IMR-90 (cell line): ENCODE measurements around the gene NR2C2. TPM values are rescaled to one million over a fixed set of nuclear protein-coding genes. Genes with fewer than 3 reads are reported as not detected.

Experiments
- ATAC-seq: fragments of 200-7000 bp; cut with Tn5 transposase; 2 replicates; pipeline ENCODE4 v1.9.1; 2020; ENCODE audit warnings: low read depth, mild to moderate bottlenecking, moderate library complexity
- BruUV-seq: library from RNA; stranded (reverse); fragments of 400-500 nt; replicated peaks from 2 replicates; lab custom pipeline; 2021; lab: Mats Ljungman, UMichigan
- CTCF ChIA-PET: fragments of 300-600 bp; formaldehyde crosslinking; extraction: SDS; loops from one replicate; lab custom pipeline; 2021; ENCODE audit warnings: antibody characterized with exemption; lab: Yijun Ruan, JAX
- POLR2A ChIA-PET: fragments of 300-600 bp; sonication (Branson Sonifier 250); formaldehyde crosslinking; loops from one replicate; lab custom pipeline; 2022; ENCODE audit warnings: antibody characterized with exemption; ENCODE audit not compliant: unreplicated experiment; lab: Charles Lee
- DNase-seq: peaks from one replicate; pipeline ENCODE4 v3.0.0; 2013
- H2AFZ ChIP-seq: replicated peaks from 2 replicates; pipeline ENCODE3; 2013; ENCODE audit warnings: low read length, mild to moderate bottlenecking; ENCODE audit not compliant: poor library complexity
- H2AK5ac ChIP-seq: 2 replicates; pipeline ENCODE4 v1.6.1; 2013; ENCODE audit warnings: low read depth, low read length, inconsistent platforms
- H2AK9ac ChIP-seq: replicated peaks from 2 replicates; pipeline ENCODE3; 2013; ENCODE audit warnings: mild to moderate bottlenecking, low read depth, low read length, moderate library complexity; ENCODE audit not compliant: poor library complexity
- H2BK120ac ChIP-seq: 2 replicates; pipeline ENCODE4 v1.6.1; 2013; ENCODE audit warnings: low read depth, low read length, inconsistent platforms
- H2BK15ac ChIP-seq: 3 replicates; pipeline ENCODE4 v1.6.1; 2013; ENCODE audit warnings: low read depth, low read length, inconsistent platforms
- H2BK20ac ChIP-seq: 2 replicates; pipeline ENCODE4 v1.6.1; 2013; ENCODE audit warnings: low read depth, mild to moderate bottlenecking, inconsistent platforms, low read length, moderate library complexity
- H2BK5ac ChIP-seq: 2 replicates; pipeline ENCODE4 v1.6.1; 2013; ENCODE audit warnings: mild to moderate bottlenecking, low read depth, low read length, inconsistent platforms; ENCODE audit not compliant: poor library complexity, severe bottlenecking
- H3K14ac ChIP-seq: replicated peaks from 2 replicates; pipeline ENCODE4 v1.6.1; 2013; ENCODE audit warnings: low read depth, low read length, inconsistent platforms
- H3K18ac ChIP-seq: 2 replicates; pipeline ENCODE4 v1.6.1; 2013; ENCODE audit warnings: low read depth, low read length, control low read depth
- H3K23ac ChIP-seq: 2 replicates; pipeline ENCODE4 v1.6.1; 2013; ENCODE audit warnings: low read depth, low read length, inconsistent platforms
- H3K27ac ChIP-seq: 2 replicates; pipeline ENCODE4 v1.5.1; 2013; ENCODE audit warnings: mild to moderate bottlenecking, control low read depth, low read length; ENCODE audit not compliant: insufficient read depth
- H3K27me3 ChIP-seq: 2 replicates; pipeline ENCODE4 v1.6.1; 2013; ENCODE audit warnings: low read length; ENCODE audit not compliant: control insufficient read depth, insufficient read depth
- H3K36me3 ChIP-seq: 2 replicates; pipeline ENCODE4 v1.6.1; 2013; ENCODE audit warnings: low read length, mixed read lengths; ENCODE audit not compliant: control insufficient read depth, insufficient read depth
- H3K4ac ChIP-seq: 2 replicates; pipeline ENCODE4 v1.6.1; 2013; ENCODE audit warnings: low read depth, low read length, inconsistent platforms
- H3K4me1 ChIP-seq: 2 replicates; pipeline ENCODE4 v1.6.1; 2013; ENCODE audit warnings: low read length, mixed read lengths; ENCODE audit not compliant: control insufficient read depth, insufficient read depth
- H3K4me2 ChIP-seq: 2 replicates; pipeline ENCODE4 v1.6.1; 2013; ENCODE audit warnings: low read depth, mild to moderate bottlenecking, control low read depth, low read length, moderate library complexity
- H3K4me3 ChIP-seq: 2 replicates; pipeline ENCODE4 v1.5.1; 2013; ENCODE audit warnings: low read depth, mild to moderate bottlenecking, control low read depth, low read length, moderate library complexity; ENCODE audit not compliant: insufficient read depth
- H3K56ac ChIP-seq: 2 replicates; pipeline ENCODE4 v1.6.1; 2013; ENCODE audit warnings: low read length, inconsistent platforms; ENCODE audit not compliant: insufficient read depth; ENCODE audit errors: extremely low read depth
- H3K79me1 ChIP-seq, 2 experiments: 2 replicates each; pipeline ENCODE4 v1.6.1; 2013; ENCODE audit warnings: low read length in 2 of 2, inconsistent platforms in 1 of 2, low read depth in 1 of 2
- H3K9ac ChIP-seq: 2 replicates; pipeline ENCODE4 v1.6.1; 2013; ENCODE audit warnings: low read depth, low read length, control low read depth
- H3K9me1 ChIP-seq: 2 replicates; pipeline ENCODE4 v1.6.1; 2013; ENCODE audit warnings: low read length, inconsistent platforms; ENCODE audit not compliant: insufficient read depth
- H3K9me3 ChIP-seq: 2 replicates; pipeline ENCODE4 v1.6.1; 2013; ENCODE audit warnings: low read length; ENCODE audit not compliant: control insufficient read depth, insufficient read depth
- H4K20me1 ChIP-seq: 2 replicates; pipeline ENCODE4 v1.6.1; 2013; ENCODE audit warnings: low read length, inconsistent platforms; ENCODE audit not compliant: insufficient read depth
- H4K5ac ChIP-seq: 2 replicates; pipeline ENCODE4 v1.6.1; 2013; ENCODE audit warnings: mild to moderate bottlenecking, low read depth, low read length, control low read depth
- H4K8ac ChIP-seq, 2 experiments: 2 replicates each; pipeline ENCODE4 v1.6.1; 2013; ENCODE audit warnings: low read depth in 2 of 2, low read length in 2 of 2, control low read depth in 1 of 2, inconsistent platforms in 1 of 2
- H4K91ac ChIP-seq: 2 replicates; pipeline ENCODE4 v1.6.1; 2013; ENCODE audit warnings: low read depth, low read length, inconsistent platforms; ENCODE audit not compliant: insufficient read depth
- BHLHE40 ChIP-seq: fragments of 150-350 bp; IDR thresholded peaks from 2 replicates; pipeline ENCODE4 v1.6.1; 2016; ENCODE audit warnings: mild to moderate bottlenecking, low read depth, low read length
- CEBPB ChIP-seq: IDR thresholded peaks from 2 replicates; pipeline ENCODE4 v1.6.1; 2012; ENCODE audit warnings: low read depth, low read length, improper control_type of control experiment
- CHD1 ChIP-seq: IDR thresholded peaks from 2 replicates; pipeline ENCODE4 v1.6.1; 2012; ENCODE audit warnings: low read depth, low read length, improper control_type of control experiment
- FOS ChIP-seq: fragments of 150-350 bp; IDR thresholded peaks from 2 replicates; pipeline ENCODE4 v1.6.1; 2016; ENCODE audit warnings: low read depth, low read length
- MAFK ChIP-seq: IDR thresholded peaks from 2 replicates; pipeline ENCODE4 v1.6.1; 2012; ENCODE audit warnings: low read depth, low read length, improper control_type of control experiment
- MAZ ChIP-seq: IDR thresholded peaks from 2 replicates; pipeline ENCODE4 v1.6.1; 2012; ENCODE audit warnings: low read depth, mild to moderate bottlenecking, low read length, improper control_type of control experiment, moderate library complexity, borderline replicate concordance
- MXI1 ChIP-seq: IDR thresholded peaks from 2 replicates; pipeline ENCODE4 v1.6.1; 2012; ENCODE audit warnings: low read depth, mild to moderate bottlenecking, low read length, moderate library complexity, borderline replicate concordance
- NFE2L2 ChIP-seq: fragments of 150-350 bp; IDR thresholded peaks from 2 replicates; pipeline ENCODE4 v1.6.1; 2016; ENCODE audit warnings: low read depth, mild to moderate bottlenecking, low read length
- POLR2A ChIP-seq: IDR thresholded peaks from 2 replicates; pipeline ENCODE4 v1.6.1; 2012; ENCODE audit warnings: mild to moderate bottlenecking, low read depth, low read length
- RAD21 ChIP-seq: IDR thresholded peaks from 2 replicates; pipeline ENCODE4 v1.6.1; 2012; ENCODE audit warnings: low read length, improper control_type of control experiment
- RCOR1 ChIP-seq: IDR thresholded peaks from 2 replicates; pipeline ENCODE4 v1.6.1; 2012; ENCODE audit warnings: mild to moderate bottlenecking, low read length, improper control_type of control experiment; ENCODE audit not compliant: insufficient replicate concordance
- RFX5 ChIP-seq: IDR thresholded peaks from 2 replicates; pipeline ENCODE4 v1.8.0; 2012; ENCODE audit warnings: low read depth, mild to moderate bottlenecking, low read length, moderate library complexity
- SMC3 ChIP-seq: fragments of 150-350 bp; IDR thresholded peaks from 2 replicates; pipeline ENCODE4 v1.6.1; 2016; ENCODE audit warnings: low read depth, mild to moderate bottlenecking, antibody characterized with exemption, low read length, moderate library complexity
- WGBS, 2 experiments: methylation state at CpG; one replicate each; pipeline versions ENCODE4 v1.1.5 to v1.1.7; 2013; ENCODE audit warnings: missing lambda C conversion rate in 2 of 2; ENCODE audit not compliant: insufficient read length in 1 of 2; ENCODE audit errors: extremely low coverage in 2 of 2; 5-methylcytosine and 5-hydroxymethylcytosine counted together
- dilution Hi-C: fragments of 300-500 bp; cut with HindIII; formaldehyde crosslinking; loops from one replicate; pipeline ENCODE4 v1.14.3; 2018; ENCODE audit warnings: low sequenced_read_pairs; ENCODE audit not compliant: unreplicated experiment
- in situ Hi-C: fragments of 300-500 bp; cut with MboI; formaldehyde crosslinking; loops from 3 replicates; pipeline ENCODE4 v1.14.3; 2019; ENCODE audit warnings: low sequenced_read_pairs, inconsistent platforms, mixed read lengths
- intact Hi-C: fragments of 100-400 bp; cut with micrococcal nuclease; formaldehyde crosslinking; loops from 2 replicates; pipeline ENCODE4 v1.10.0; 2022
- polyA plus RNA-seq, 3 experiments: library from polyadenylated mRNA; depleted of rRNA; stranded (reverse); fragments of >200 nt; gene quantifications; 2 replicates each; pipeline ENCODE4 v1.2.3, GENCODE V29; 2012; ENCODE audit warnings: low replicate concordance in 1 of 3
- total RNA-seq: library from RNA; depleted of rRNA; stranded (reverse); fragments of >200 nt; gene quantifications from 2 replicates; pipeline ENCODE4 v1.2.3, GENCODE V29; 2012
- TF ChIP-seq, protein P1 (sequence below): fragments of 150-350 bp; IDR thresholded peaks from 2 replicates; pipeline ENCODE4 v1.6.1; 2016; ENCODE audit warnings: low read depth, mild to moderate bottlenecking, low read length, moderate library complexity, borderline replicate concordance
- TF ChIP-seq, protein P2 (sequence below): fragments of 150-350 bp; IDR thresholded peaks from 2 replicates; pipeline ENCODE4 v1.6.1; 2017; ENCODE audit warnings: mild to moderate bottlenecking, antibody characterized with exemption, low read length, low read depth
- TF ChIP-seq, protein P3 (sequence below): conservative IDR thresholded peaks from 2 replicates; pipeline ENCODE4 v1.5.1; 2012; ENCODE audit warnings: mild to moderate bottlenecking, low read depth, low read length, improper control_type of control experiment

The NR2C2 gene
- total and polyA plus RNA-seq, 2 of the 4 experiments (the other 2 are of a cell fraction), result 10.4 to 13.8 TPM

DNA sequence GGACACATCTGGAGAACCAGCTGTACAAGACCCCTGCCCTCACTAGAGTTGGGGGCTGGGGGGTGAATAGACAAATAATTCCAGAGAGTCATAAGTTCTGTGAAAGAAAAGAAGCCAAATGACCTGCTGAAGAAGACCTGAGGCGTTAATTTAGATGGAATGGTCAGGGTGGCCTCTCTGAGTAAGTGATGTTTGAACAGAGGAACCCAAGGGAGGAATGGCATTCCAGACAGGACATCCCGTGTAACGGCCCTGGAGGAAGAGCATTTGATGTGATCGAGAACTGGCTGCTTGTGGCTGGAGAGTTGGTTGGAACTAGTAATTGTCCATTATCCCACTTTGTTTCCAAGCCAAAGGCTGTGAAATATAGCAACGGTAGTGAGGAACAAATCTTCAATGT, 1.7 kb downstream of the NR2C2 start:
- peaks cover 41 to 47% of the 10 kb centered on the region in 2 experiments for H3K79me1 ChIP-seq
- H3K14ac ChIP-seq, result peak overlapping the region; percentile 82
- peak overlapping the region; percentile 95 for H3K4me2 ChIP-seq
- TF ChIP-seq BHLHE40 (no peak), MAZ (no peak), POLR2A (no peak), MAFK (no peak), CEBPB (no peak), RAD21 (no peak), FOS (no peak), SMC3 (no peak), NFE2L2 (no peak), RFX5 (no peak), MXI1 (no peak), CHD1 (no peak), RCOR1 (no peak)
- TF ChIP-seq, protein P1, sequence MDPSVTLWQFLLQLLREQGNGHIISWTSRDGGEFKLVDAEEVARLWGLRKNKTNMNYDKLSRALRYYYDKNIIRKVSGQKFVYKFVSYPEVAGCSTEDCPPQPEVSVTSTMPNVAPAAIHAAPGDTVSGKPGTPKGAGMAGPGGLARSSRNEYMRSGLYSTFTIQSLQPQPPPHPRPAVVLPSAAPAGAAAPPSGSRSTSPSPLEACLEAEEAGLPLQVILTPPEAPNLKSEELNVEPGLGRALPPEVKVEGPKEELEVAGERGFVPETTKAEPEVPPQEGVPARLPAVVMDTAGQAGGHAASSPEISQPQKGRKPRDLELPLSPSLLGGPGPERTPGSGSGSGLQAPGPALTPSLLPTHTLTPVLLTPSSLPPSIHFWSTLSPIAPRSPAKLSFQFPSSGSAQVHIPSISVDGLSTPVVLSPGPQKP, result no peak
- TF ChIP-seq, protein P2, sequence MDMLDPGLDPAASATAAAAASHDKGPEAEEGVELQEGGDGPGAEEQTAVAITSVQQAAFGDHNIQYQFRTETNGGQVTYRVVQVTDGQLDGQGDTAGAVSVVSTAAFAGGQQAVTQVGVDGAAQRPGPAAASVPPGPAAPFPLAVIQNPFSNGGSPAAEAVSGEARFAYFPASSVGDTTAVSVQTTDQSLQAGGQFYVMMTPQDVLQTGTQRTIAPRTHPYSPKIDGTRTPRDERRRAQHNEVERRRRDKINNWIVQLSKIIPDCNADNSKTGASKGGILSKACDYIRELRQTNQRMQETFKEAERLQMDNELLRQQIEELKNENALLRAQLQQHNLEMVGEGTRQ, result no peak
- TF ChIP-seq, protein P3, sequence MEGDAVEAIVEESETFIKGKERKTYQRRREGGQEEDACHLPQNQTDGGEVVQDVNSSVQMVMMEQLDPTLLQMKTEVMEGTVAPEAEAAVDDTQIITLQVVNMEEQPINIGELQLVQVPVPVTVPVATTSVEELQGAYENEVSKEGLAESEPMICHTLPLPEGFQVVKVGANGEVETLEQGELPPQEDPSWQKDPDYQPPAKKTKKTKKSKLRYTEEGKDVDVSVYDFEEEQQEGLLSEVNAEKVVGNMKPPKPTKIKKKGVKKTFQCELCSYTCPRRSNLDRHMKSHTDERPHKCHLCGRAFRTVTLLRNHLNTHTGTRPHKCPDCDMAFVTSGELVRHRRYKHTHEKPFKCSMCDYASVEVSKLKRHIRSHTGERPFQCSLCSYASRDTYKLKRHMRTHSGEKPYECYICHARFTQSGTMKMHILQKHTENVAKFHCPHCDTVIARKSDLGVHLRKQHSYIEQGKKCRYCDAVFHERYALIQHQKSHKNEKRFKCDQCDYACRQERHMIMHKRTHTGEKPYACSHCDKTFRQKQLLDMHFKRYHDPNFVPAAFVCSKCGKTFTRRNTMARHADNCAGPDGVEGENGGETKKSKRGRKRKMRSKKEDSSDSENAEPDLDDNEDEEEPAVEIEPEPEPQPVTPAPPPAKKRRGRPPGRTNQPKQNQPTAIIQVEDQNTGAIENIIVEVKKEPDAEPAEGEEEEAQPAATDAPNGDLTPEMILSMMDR, result no peak
- H3K9ac ChIP-seq, result peak overlapping the region; percentile 80
- H2AK9ac ChIP-seq, result peak overlapping the region; percentile 82
- H4K8ac ChIP-seq, result peak overlapping the region; percentile 80 to 87
- H4K5ac ChIP-seq, result no peak overlapping the region
- dilution Hi-C loops, result no loop called here
- CTCF ChIA-PET, result no interaction called here
- BruUV-seq, result TSS peak; percentile 15
- H2BK20ac ChIP-seq, result no peak overlapping the region
- peaks cover 9% of the 10 kb centered on the region; the same call in 1 of the 2 replicates for H3K9me1 ChIP-seq
- intact Hi-C loops, result no loop called here
- 57% methylated on average over 1 of the region's 5 CpGs; no CpG with 5 or more reads in 1 of the 2 experiments for WGBS, 2 experiments
- peak overlapping the region; percentile 19 for H3K23ac ChIP-seq
- H2AK5ac ChIP-seq, result peak overlapping the region; percentile 57; the same call in 1 of the 2 replicates
- no peak for ATAC-seq
- H4K91ac ChIP-seq, result peak overlapping the region; percentile 36; the same call in 1 of the 2 replicates
- H3K56ac ChIP-seq, result peak overlapping the region; percentile 58; the same call in 1 of the 2 replicates
- no peak overlapping the region for H3K18ac ChIP-seq
- no peak for DNase-seq
- in situ Hi-C loops, result loop anchor here (25.0 kb wide), 1 partner anchor 263 kb away; the partner anchor contains the start of gene CAPN7
- peak overlapping the region; percentile 67; the same call in 1 of the 2 replicates for H3K27ac ChIP-seq
- peak overlapping the region; percentile 89 for H2AFZ ChIP-seq
- H3K36me3 ChIP-seq, result peaks cover 8% of the 10 kb centered on the region
- POLR2A ChIA-PET, result no interaction called here
- no peaks in the 10 kb centered on the region for H3K27me3 ChIP-seq
- peak overlapping the region; percentile 74 for H3K4ac ChIP-seq
- no peak overlapping the region for H2BK5ac ChIP-seq
- H3K9me3 ChIP-seq, result no peaks in the 10 kb centered on the region
- peak overlapping the region; percentile 89 for H3K4me3 ChIP-seq
- H2BK15ac ChIP-seq, result no peak overlapping the region
- no peaks in the 10 kb centered on the region for H4K20me1 ChIP-seq
- H3K4me1 ChIP-seq, result no peaks in the 10 kb centered on the region
- H2BK120ac ChIP-seq, result no peak overlapping the region; the same call in 1 of the 2 replicates
